Measurements from ENCODE around the gene EFNA4. TPM values are rescaled to one million over a fixed set of nuclear protein-coding genes. Genes with fewer than 3 reads are reported as not detected.

The EFNA4 gene, protein sequence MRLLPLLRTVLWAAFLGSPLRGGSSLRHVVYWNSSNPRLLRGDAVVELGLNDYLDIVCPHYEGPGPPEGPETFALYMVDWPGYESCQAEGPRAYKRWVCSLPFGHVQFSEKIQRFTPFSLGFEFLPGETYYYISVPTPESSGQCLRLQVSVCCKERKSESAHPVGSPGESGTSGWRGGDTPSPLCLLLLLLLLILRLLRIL
- total RNA-seq = 1.7 TPM
- long read RNA-seq, partial matches to known transcripts = 0 of 3 reads
- long read RNA-seq, other reads (novel, unspliced or antisense) = 0 of 3 reads

DNA sequence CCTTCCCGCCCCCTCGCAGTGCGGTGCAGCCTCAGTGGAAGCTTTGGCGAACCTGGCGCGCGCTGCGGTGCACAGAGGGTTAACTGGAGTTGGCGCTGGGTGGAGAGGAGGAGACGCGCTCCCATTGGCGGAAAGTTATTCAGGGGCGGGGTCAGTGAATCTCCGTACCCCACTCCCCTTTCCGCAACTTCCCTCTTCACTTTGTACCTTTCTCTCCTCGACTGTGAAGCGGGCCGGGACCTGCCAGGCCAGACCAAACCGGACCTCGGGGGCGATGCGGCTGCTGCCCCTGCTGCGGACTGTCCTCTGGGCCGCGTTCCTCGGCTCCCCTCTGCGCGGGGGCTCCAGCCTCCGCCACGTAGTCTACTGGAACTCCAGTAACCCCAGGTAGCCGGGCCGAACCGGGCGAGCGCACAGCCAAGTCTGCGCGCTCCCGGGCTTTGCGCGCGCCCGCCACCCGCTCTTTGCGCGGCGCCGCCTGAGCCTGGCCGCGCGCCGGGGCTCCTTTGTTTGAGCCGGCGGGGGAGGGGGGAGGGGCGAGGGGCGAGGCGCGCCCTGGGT is at the start of gene EFNA4:
Gene EFNA4, plus strand, starts transcription at position 191 of the 561 bp plus-strand sequence. Its CDS starts 84 bp downstream, at position 275.
- Histone ChIP-seq H3K27ac (replicated peaks) (peak within 1 kb of the TSS; percentile 78), H3K9me3 (replicated peaks) (no peaks in the 10 kb centered on the region), H3K4me3 (peak within 1 kb of the TSS; percentile 81), H3K4me1 (peaks cover 47% of the 10 kb centered on the region), H3K27me3 (ENCODE audit: low read depth) (no peaks in the 10 kb centered on the region), H3K36me3 (peaks cover 28% of the 10 kb centered on the region)
- TF ChIP-seq CTCF (IDR thresholded peaks at IDR 0.05; ENCODE audit: borderline replicate concordance) = no peak
- intact Hi-C loops (cut with micrococcal nuclease) = no loop called here
- DNase-seq = peak; percentile 82

DNA sequence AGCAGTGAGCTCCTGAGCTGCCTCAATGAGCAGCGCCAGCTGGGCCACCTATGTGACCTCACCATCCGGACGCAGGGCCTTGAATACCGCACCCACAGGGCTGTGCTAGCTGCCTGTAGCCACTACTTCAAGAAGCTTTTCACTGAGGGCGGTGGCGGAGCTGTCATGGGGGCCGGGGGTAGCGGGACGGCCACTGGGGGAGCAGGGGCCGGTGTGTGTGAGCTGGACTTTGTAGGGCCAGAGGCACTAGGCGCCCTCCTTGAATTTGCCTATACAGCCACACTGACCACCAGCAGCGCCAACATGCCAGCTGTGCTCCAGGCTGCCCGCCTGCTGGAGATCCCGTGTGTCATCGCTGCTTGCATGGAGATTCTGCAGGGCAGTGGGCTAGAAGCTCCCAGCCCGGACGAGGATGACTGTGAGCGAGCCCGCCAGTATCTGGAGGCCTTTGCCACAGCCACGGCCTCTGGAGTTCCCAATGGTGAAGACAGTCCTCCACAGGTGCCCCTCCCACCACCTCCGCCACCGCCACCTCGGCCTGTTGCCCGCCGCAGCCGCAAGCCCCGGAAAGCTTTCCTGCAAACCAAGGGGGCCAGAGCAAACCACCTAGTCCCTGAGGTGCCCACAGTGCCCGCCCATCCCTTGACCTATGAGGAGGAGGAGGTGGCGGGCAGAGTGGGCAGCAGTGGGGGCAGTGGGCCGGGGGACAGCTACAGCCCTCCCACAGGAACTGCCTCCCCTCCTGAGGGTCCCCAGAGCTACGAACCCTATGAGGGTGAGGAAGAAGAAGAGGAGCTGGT is 48.6 kb upstream of the EFNA4 start:
- DNase-seq = no peak
- H3K36me3 ChIP-seq = peaks cover 30% of the 10 kb centered on the region
- H3K27me3 ChIP-seq (ENCODE audit: low read depth) = no peaks in the 10 kb centered on the region
- no peaks in the 10 kb centered on the region for H3K9me3 ChIP-seq (replicated peaks)
- TF ChIP-seq CTCF (IDR thresholded peaks at IDR 0.05; ENCODE audit: borderline replicate concordance) = no peak
- no peak overlapping the region for H3K4me3 ChIP-seq
- intact Hi-C loops (cut with micrococcal nuclease) = no loop called here
- H3K4me1 ChIP-seq = peaks cover 65% of the 10 kb centered on the region
- no peak overlapping the region for H3K27ac ChIP-seq (replicated peaks)

DNA sequence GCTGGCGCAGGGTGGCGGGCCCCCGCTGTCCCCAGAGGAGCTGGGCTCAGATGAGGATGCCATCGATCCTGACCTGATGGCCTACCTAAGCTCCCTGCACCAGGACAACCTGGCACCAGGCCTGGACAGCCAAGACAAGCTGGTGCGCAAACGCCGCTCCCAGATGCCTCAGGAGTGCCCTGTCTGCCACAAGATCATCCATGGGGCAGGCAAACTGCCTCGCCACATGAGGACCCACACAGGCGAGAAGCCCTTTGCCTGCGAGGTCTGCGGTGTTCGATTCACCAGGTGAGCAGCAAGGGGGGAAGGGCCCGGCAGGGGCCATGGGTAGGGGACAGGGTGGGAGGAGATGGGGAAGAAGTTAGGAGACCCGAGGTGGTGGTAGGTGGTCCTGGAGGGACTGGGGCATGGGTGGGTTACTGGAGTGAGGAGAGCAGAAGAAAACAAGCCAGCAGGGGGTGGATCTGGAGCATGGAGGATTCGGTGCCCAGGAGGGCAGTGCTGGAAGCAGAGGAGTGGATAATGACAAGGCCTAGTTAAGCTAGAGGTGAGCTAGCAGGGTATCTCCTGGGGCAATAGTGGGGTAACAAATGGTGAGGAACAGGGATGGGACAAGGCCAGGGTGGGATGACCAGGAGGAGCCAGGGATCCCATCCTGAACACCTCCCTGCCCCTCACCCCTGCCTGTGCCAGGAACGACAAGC is 47.9 kb upstream of the EFNA4 start:
- TF ChIP-seq CTCF (IDR thresholded peaks at IDR 0.05; ENCODE audit: borderline replicate concordance) = no peak
- Histone ChIP-seq H3K36me3 (peaks cover 30% of the 10 kb centered on the region), H3K4me3 (no peak overlapping the region), H3K4me1 (peaks cover 57% of the 10 kb centered on the region), H3K9me3 (replicated peaks) (no peaks in the 10 kb centered on the region), H3K27me3 (ENCODE audit: low read depth) (no peaks in the 10 kb centered on the region), H3K27ac (replicated peaks) (peak overlapping the region; percentile 92)
- intact Hi-C loops (cut with micrococcal nuclease) = no loop called here
- DNase-seq = no peak

DNA sequence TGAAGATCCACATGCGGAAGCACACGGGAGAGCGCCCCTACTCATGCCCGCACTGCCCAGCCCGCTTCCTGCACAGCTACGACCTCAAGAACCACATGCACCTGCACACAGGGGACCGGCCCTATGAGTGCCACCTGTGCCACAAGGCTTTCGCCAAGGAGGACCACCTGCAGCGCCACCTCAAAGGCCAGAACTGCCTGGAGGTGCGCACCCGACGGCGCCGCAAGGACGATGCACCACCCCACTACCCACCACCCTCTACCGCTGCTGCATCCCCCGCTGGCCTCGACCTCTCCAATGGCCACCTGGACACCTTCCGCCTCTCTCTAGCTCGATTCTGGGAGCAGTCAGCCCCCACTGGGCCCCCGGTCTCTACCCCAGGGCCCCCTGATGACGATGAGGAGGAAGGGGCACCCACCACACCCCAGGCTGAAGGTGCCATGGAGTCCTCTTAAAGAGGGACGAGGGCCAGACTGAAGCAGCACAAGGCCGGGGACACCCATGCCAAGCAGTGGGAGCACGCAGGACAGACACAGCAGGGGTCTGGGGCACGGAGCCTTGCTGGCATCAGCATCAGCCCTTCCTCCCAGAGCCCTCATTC is 47.2 kb upstream of the EFNA4 start:
- H3K27ac ChIP-seq (replicated peaks) = peak overlapping the region; percentile 92
- H3K36me3 ChIP-seq = peaks cover 30% of the 10 kb centered on the region
- intact Hi-C loops (cut with micrococcal nuclease) = no loop called here
- no peak for DNase-seq
- H3K27me3 ChIP-seq (ENCODE audit: low read depth) = no peaks in the 10 kb centered on the region
- no peaks in the 10 kb centered on the region for H3K9me3 ChIP-seq (replicated peaks)
- TF ChIP-seq CTCF (IDR thresholded peaks at IDR 0.05; ENCODE audit: borderline replicate concordance) = no peak
- no peak overlapping the region for H3K4me3 ChIP-seq
- H3K4me1 ChIP-seq = peaks cover 51% of the 10 kb centered on the region

Measured in left ventricle myocardium inferior (tissue), 1 donor.